WTC11 (cell line): ENCODE results near the gene RITA1. TPM values are rescaled to one million over a fixed set of nuclear protein-coding genes. Genes with fewer than 3 reads are reported as not detected.

Experiments used
- ELF4 ChIP-seq: sonication (generic); formaldehyde crosslinking; IDR thresholded peaks from 2 replicates; pipeline ENCODE4 v1.8.1; 2022; ENCODE audit warnings: low read depth, mild to moderate bottlenecking, moderate library complexity, missing genetic modification reagents
- ERG ChIP-seq: fragments of 250-450 bp; sonication (Bioruptor Pico); IDR thresholded peaks from 2 replicates; pipeline ENCODE4 v1.8.0; 2021; ENCODE audit warnings: mild to moderate bottlenecking
- GABPB1 ChIP-seq: sonication (generic); formaldehyde crosslinking; IDR thresholded peaks from 2 replicates; pipeline ENCODE4 v1.8.1; 2023; ENCODE audit warnings: mild to moderate bottlenecking, missing genetic modification reagents
- GTF2I ChIP-seq: fragments of 250-450 bp; sonication (Bioruptor Pico); conservative IDR thresholded peaks from 2 replicates; pipeline ENCODE4 v1.4.0; 2021; ENCODE audit warnings: mild to moderate bottlenecking
- MXD4 ChIP-seq: fragments of 250-450 bp; sonication (Bioruptor Pico); IDR thresholded peaks from 2 replicates; pipeline ENCODE4 v1.8.0; 2021; ENCODE audit warnings: mild to moderate bottlenecking, moderate library complexity, borderline replicate concordance
- NR3C1 ChIP-seq: sonication (generic); formaldehyde crosslinking; conservative IDR thresholded peaks from 2 replicates; pipeline ENCODE4 v1.8.1; 2023; ENCODE audit warnings: low read depth, mild to moderate bottlenecking, missing genetic modification reagents
- SMAD3 ChIP-seq: sonication (generic); formaldehyde crosslinking; IDR thresholded peaks from 2 replicates; pipeline ENCODE4 v1.8.0; 2022; ENCODE audit warnings: missing genetic modification reagents, mild to moderate bottlenecking, borderline replicate concordance
- ZNF219 ChIP-seq: sonication (generic); formaldehyde crosslinking; IDR thresholded peaks from 2 replicates; pipeline ENCODE4 v1.8.0; 2023; ENCODE audit warnings: missing genetic modification reagents, mild to moderate bottlenecking, borderline replicate concordance
- total RNA-seq: library from RNA; stranded (reverse); gene quantifications from 3 replicates; pipeline ENCODE4 v1.2.3, GENCODE V29; 2021
- TF ChIP-seq, protein P1 (sequence below): sonication (generic); formaldehyde crosslinking; IDR thresholded peaks from 2 replicates; pipeline ENCODE4 v1.8.1; 2022; ENCODE audit warnings: missing genetic modification reagents, borderline replicate concordance
- TF ChIP-seq, protein P2 (sequence below): sonication (generic); formaldehyde crosslinking; IDR thresholded peaks from 2 replicates; pipeline ENCODE4 v1.8.0; 2022; ENCODE audit warnings: mild to moderate bottlenecking, missing genetic modification reagents
- TF ChIP-seq, protein P3 (sequence below): sonication (generic); formaldehyde crosslinking; IDR thresholded peaks from 2 replicates; pipeline ENCODE4 v1.8.1; 2023; ENCODE audit warnings: mild to moderate bottlenecking, missing genetic modification reagents, borderline replicate concordance
- TF ChIP-seq, protein P4 (sequence below): fragments of 250-450 bp; sonication (Bioruptor Pico); IDR thresholded peaks from 2 replicates; pipeline ENCODE4 v1.9.0; 2021; ENCODE audit warnings: mild to moderate bottlenecking

RITA1 gene
- total RNA-seq, 1 experiment from 2014 or later = 29.3 TPM

DNA sequence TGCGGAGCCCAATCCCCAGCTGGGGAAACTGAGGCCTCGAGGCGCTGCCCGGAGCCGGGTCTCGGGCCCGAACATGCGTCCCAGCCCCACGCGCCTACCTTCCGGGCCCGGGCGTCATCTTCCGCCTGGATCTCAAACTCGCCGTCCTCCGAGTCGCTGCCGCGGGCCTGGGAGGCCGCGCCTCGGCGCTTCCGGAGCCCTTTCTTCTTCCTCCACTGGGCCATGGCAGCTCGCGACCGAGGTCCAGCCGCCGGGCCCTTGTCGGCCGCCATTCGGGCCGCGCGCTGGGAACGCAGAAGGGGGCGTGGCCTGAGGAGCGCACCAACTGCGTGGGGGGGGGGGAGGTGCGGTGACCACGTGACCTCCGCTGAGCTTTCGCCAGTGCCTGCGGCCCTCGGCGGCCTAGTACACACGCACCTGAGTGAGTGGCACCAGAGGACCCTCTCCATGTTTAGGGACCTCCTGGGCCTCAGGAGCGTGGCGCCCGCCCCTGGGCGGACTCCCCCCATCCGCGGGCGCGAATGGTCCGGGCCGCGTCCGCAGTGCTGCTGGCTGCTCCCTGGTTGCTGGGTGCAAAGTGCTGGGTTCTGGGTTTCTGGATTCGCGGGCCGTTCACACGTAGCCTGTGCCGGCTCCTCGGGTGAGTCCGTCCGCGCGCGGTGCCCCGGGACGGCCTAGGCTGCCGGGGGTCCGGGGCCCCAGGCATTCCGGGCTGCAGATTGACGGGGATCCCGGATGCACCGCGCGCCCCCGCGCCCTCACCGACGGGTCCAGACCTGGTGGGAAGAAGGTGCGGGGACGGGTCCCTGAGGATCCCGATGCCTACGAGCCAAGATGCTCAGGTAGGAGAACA, at the start of gene RITA1, which contains the start of gene DDX54 (continued):
- TF ChIP-seq ZNF219 (CRISPR knock-in tag) (no peak), GTF2I (no peak), SMAD3 (CRISPR knock-in tag) (peak; percentile 80; the same call in 1 of the 2 replicates), ELF4 (CRISPR knock-in tag) (no peak), GABPB1 (CRISPR knock-in tag) (no peak; the same call in none of the 2 replicates), ERG (CRISPR knock-in tag) (no peak), MXD4 (CRISPR knock-in tag) (no peak), NR3C1 (no peak)
- TF ChIP-seq, protein P1, sequence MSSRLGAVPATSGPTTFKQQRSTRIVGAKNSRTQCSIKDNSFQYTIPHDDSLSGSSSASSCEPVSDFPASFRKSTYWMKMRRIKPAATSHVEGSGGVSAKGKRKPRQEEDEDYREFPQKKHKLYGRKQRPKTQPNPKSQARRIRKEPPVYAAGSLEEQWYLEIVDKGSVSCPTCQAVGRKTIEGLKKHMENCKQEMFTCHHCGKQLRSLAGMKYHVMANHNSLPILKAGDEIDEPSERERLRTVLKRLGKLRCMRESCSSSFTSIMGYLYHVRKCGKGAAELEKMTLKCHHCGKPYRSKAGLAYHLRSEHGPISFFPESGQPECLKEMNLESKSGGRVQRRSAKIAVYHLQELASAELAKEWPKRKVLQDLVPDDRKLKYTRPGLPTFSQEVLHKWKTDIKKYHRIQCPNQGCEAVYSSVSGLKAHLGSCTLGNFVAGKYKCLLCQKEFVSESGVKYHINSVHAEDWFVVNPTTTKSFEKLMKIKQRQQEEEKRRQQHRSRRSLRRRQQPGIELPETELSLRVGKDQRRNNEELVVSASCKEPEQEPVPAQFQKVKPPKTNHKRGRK (CRISPR knock-in tag) = no peak
- TF ChIP-seq, protein P2, sequence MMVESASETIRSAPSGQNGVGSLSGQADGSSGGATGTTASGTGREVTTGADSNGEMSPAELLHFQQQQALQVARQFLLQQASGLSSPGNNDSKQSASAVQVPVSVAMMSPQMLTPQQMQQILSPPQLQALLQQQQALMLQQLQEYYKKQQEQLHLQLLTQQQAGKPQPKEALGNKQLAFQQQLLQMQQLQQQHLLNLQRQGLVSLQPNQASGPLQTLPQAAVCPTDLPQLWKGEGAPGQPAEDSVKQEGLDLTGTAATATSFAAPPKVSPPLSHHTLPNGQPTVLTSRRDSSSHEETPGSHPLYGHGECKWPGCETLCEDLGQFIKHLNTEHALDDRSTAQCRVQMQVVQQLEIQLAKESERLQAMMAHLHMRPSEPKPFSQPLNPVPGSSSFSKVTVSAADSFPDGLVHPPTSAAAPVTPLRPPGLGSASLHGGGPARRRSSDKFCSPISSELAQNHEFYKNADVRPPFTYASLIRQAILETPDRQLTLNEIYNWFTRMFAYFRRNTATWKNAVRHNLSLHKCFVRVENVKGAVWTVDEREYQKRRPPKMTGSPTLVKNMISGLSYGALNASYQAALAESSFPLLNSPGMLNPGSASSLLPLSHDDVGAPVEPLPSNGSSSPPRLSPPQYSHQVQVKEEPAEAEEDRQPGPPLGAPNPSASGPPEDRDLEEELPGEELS (CRISPR knock-in tag) = 0 out of 2 replicates have a peak, but pooled peaks have one; percentile 74
- TF ChIP-seq, protein P3, sequence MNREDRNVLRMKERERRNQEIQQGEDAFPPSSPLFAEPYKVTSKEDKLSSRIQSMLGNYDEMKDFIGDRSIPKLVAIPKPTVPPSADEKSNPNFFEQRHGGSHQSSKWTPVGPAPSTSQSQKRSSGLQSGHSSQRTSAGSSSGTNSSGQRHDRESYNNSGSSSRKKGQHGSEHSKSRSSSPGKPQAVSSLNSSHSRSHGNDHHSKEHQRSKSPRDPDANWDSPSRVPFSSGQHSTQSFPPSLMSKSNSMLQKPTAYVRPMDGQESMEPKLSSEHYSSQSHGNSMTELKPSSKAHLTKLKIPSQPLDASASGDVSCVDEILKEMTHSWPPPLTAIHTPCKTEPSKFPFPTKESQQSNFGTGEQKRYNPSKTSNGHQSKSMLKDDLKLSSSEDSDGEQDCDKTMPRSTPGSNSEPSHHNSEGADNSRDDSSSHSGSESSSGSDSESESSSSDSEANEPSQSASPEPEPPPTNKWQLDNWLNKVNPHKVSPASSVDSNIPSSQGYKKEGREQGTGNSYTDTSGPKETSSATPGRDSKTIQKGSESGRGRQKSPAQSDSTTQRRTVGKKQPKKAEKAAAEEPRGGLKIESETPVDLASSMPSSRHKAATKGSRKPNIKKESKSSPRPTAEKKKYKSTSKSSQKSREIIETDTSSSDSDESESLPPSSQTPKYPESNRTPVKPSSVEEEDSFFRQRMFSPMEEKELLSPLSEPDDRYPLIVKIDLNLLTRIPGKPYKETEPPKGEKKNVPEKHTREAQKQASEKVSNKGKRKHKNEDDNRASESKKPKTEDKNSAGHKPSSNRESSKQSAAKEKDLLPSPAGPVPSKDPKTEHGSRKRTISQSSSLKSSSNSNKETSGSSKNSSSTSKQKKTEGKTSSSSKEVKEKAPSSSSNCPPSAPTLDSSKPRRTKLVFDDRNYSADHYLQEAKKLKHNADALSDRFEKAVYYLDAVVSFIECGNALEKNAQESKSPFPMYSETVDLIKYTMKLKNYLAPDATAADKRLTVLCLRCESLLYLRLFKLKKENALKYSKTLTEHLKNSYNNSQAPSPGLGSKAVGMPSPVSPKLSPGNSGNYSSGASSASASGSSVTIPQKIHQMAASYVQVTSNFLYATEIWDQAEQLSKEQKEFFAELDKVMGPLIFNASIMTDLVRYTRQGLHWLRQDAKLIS = no peak
- TF ChIP-seq, protein P4, sequence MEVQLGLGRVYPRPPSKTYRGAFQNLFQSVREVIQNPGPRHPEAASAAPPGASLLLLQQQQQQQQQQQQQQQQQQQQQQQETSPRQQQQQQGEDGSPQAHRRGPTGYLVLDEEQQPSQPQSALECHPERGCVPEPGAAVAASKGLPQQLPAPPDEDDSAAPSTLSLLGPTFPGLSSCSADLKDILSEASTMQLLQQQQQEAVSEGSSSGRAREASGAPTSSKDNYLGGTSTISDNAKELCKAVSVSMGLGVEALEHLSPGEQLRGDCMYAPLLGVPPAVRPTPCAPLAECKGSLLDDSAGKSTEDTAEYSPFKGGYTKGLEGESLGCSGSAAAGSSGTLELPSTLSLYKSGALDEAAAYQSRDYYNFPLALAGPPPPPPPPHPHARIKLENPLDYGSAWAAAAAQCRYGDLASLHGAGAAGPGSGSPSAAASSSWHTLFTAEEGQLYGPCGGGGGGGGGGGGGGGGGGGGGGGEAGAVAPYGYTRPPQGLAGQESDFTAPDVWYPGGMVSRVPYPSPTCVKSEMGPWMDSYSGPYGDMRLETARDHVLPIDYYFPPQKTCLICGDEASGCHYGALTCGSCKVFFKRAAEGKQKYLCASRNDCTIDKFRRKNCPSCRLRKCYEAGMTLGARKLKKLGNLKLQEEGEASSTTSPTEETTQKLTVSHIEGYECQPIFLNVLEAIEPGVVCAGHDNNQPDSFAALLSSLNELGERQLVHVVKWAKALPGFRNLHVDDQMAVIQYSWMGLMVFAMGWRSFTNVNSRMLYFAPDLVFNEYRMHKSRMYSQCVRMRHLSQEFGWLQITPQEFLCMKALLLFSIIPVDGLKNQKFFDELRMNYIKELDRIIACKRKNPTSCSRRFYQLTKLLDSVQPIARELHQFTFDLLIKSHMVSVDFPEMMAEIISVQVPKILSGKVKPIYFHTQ = no peak
- TF ChIP-seq, all 79 proteins: peak for 30
